Measurements from ENCODE around the gene IL1RAPL2.
"Not testable (repeated sequence)": the region's sequence is repeated elsewhere in the genome, so short reads cannot be mapped to it uniquely, and the experiment has no call there.

Gene IL1RAPL2

GRCh38 chrX:104677517-104677916 is 111.5 kb downstream of the IL1RAPL2 start:
- DNase-seq: not testable (repeated sequence)

- no peak for DNase-seq
Observed at GRCh38 chrX:104679175-104679574, 113.2 kb downstream of the IL1RAPL2 start.

- no peak for DNase-seq
Observed at GRCh38 chrX:104681214-104681613, 115.2 kb downstream of the IL1RAPL2 start.

- DNase-seq: no peak
Observed at GRCh38 chrX:104684077-104684476, 118.1 kb downstream of the IL1RAPL2 start.

- DNase-seq: no peak
Observed at GRCh38 chrX:104695593-104695992, 129.6 kb downstream of the IL1RAPL2 start.

GRCh38 chrX:104696667-104697066 is 130.7 kb downstream of the IL1RAPL2 start:
- no peak for DNase-seq

- no peak for DNase-seq
Observed at GRCh38 chrX:104697294-104697693, 131.3 kb downstream of the IL1RAPL2 start.

GRCh38 chrX:104707042-104707441 is 141.0 kb downstream of the IL1RAPL2 start:
- DNase-seq: no peak

- no peak for DNase-seq
Observed at GRCh38 chrX:104707572-104707971, 141.6 kb downstream of the IL1RAPL2 start.

- no peak for DNase-seq
Observed at GRCh38 chrX:104712515-104712914, 146.5 kb downstream of the IL1RAPL2 start.

GRCh38 chrX:104721854-104722253 is 155.9 kb downstream of the IL1RAPL2 start:
- no peak for DNase-seq

- no peak for DNase-seq
Observed at GRCh38 chrX:104728456-104728855, 162.5 kb downstream of the IL1RAPL2 start.

- DNase-seq: no peak
Observed at GRCh38 chrX:104742355-104742754, 176.4 kb downstream of the IL1RAPL2 start.

GRCh38 chrX:104745152-104745551 is 179.2 kb downstream of the IL1RAPL2 start:
- DNase-seq: no peak

- no peak for DNase-seq
Observed at GRCh38 chrX:104749951-104750610, 184.1 kb downstream of the IL1RAPL2 start.

GRCh38 chrX:104762641-104763040 is 196.6 kb downstream of the IL1RAPL2 start:
- DNase-seq: no peak

- DNase-seq: no peak
Observed at GRCh38 chrX:104789784-104790183, 223.8 kb downstream of the IL1RAPL2 start.

- no peak for DNase-seq
Observed at GRCh38 chrX:104795804-104796203, 229.8 kb downstream of the IL1RAPL2 start.

GRCh38 chrX:104803219-104803618 is 237.2 kb downstream of the IL1RAPL2 start:
- DNase-seq: no peak

- no peak for DNase-seq
Observed at GRCh38 chrX:104806346-104806745, 240.3 kb downstream of the IL1RAPL2 start.

- no peak for DNase-seq
Observed at GRCh38 chrX:104833401-104833800, 267.4 kb downstream of the IL1RAPL2 start.

- no peak for DNase-seq
Observed at GRCh38 chrX:104842646-104843045, 276.6 kb downstream of the IL1RAPL2 start.

- no peak for DNase-seq
Observed at GRCh38 chrX:104852241-104852640, 286.2 kb downstream of the IL1RAPL2 start.

GRCh38 chrX:104854188-104854587 is 288.2 kb downstream of the IL1RAPL2 start:
- no peak for DNase-seq

- no peak for DNase-seq
Observed at GRCh38 chrX:104854790-104855340, 288.9 kb downstream of the IL1RAPL2 start.

Measured in activated CD8-positive, alpha-beta memory T cell treated with anti-CD3 and anti-CD28 coated beads for 24 hours (primary cell).